ENCODE measurements around the gene IFFO2. TPM values are rescaled to one million over a fixed set of nuclear protein-coding genes. Genes with fewer than 3 reads are reported as not detected.
A peak's percentile ranks its signal among the peaks of the same experiment; 100 is the strongest.

IFFO2 gene
- total and polyA plus RNA-seq, 2 of the 13 experiments (the other 11 are each of a cell fraction or from before 2014, with no cell fraction given) = 7.3 to 16.7 TPM

DNA sequence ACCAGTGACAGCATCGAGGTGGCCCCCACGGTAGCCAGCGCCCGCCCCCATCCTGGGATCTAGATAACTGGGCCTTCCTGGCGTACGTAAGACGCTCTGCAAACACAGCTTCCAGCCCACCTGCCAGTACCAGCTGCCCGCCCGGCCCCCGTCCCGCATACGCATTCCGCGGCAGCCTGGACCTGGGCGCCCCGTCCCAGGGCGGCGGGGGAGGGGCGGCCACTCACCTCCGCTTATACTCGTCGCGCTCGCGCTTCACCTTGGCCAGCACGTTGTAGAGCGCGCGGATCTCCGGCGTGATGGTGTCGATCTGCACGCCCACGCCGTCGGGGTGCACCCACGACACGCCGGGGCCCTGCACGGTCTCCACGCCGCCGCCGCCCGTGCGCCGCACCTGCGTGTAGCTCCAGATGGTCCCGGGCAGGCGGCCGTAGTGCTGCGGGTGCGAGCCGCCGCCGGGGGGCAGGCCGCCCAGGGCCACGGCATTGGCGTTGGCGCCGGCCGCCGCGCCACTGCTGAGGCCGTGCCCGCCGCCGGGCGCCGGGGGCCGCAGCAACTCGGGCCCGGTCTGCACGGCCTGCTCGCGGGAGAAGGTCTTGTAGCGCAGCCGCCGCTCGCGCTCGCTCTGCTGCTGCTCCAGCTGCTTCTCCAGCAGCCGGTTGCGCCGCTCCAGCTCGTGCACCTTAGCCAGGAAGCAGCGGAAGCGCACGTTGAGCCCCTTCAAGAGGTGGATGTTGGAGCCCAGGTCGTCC, 859 bp downstream of the IFFO2 start (continued):
- TF ChIP-seq, protein P1, sequence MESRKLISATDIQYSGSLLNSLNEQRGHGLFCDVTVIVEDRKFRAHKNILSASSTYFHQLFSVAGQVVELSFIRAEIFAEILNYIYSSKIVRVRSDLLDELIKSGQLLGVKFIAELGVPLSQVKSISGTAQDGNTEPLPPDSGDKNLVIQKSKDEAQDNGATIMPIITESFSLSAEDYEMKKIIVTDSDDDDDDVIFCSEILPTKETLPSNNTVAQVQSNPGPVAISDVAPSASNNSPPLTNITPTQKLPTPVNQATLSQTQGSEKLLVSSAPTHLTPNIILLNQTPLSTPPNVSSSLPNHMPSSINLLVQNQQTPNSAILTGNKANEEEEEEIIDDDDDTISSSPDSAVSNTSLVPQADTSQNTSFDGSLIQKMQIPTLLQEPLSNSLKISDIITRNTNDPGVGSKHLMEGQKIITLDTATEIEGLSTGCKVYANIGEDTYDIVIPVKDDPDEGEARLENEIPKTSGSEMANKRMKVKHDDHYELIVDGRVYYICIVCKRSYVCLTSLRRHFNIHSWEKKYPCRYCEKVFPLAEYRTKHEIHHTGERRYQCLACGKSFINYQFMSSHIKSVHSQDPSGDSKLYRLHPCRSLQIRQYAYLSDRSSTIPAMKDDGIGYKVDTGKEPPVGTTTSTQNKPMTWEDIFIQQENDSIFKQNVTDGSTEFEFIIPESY (CRISPR knock-in tag; IDR thresholded peaks at IDR 0.05) = no peak
- TF ChIP-seq, protein P2, sequence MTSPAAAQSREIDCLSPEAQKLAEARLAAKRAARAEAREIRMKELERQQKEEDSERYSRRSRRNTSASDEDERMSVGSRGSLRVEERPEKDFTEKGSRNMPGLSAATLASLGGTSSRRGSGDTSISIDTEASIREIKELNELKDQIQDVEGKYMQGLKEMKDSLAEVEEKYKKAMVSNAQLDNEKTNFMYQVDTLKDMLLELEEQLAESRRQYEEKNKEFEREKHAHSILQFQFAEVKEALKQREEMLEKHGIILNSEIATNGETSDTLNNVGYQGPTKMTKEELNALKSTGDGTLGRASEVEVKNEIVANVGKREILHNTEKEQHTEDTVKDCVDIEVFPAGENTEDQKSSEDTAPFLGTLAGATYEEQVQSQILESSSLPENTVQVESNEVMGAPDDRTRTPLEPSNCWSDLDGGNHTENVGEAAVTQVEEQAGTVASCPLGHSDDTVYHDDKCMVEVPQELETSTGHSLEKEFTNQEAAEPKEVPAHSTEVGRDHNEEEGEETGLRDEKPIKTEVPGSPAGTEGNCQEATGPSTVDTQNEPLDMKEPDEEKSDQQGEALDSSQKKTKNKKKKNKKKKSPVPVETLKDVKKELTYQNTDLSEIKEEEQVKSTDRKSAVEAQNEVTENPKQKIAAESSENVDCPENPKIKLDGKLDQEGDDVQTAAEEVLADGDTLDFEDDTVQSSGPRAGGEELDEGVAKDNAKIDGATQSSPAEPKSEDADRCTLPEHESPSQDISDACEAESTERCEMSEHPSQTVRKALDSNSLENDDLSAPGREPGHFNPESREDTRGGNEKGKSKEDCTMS (CRISPR knock-in tag; conservative IDR thresholded peaks at IDR 0.05) = no peak
- TF ChIP-seq RNF2 (conservative IDR thresholded peaks at IDR 0.05; ENCODE audit: low read depth) (0 out of 2 replicates have a peak, but pooled peaks have one; percentile 45), ZNF550 (CRISPR knock-in tag; IDR thresholded peaks at IDR 0.05; ENCODE audit: borderline replicate concordance) (0 out of 2 replicates have a peak, but pooled peaks have one; percentile 34), FOSL2 (CRISPR knock-in tag; IDR thresholded peaks at IDR 0.05) (no peak), ZEB1 (IDR thresholded peaks at IDR 0.05; ENCODE audit: insufficient replicate concordance, low read depth) (no peak), ZNF776 (CRISPR knock-in tag; IDR thresholded peaks at IDR 0.05) (peak; percentile 32; the same call in 1 of the 2 replicates), TEAD3 (CRISPR knock-in tag; optimal IDR thresholded peaks at IDR 0.05; ENCODE audit: borderline replicate concordance) (peak; percentile 33), SMAD3 (CRISPR knock-in tag; IDR thresholded peaks at IDR 0.05) (no peak), HMG20A (CRISPR knock-in tag; IDR thresholded peaks at IDR 0.05; ENCODE audit: borderline replicate concordance) (no peak), SRSF9 (IDR thresholded peaks at IDR 0.05; ENCODE audit: borderline replicate concordance, insufficient read depth, low read depth, low read length, poor library complexity, severe bottlenecking) (no peak), ARNTL (CRISPR knock-in tag; IDR thresholded peaks at IDR 0.05) (no peak), HNRNPH1 (optimal IDR thresholded peaks at IDR 0.05; ENCODE audit: low read depth, low read length) (no peak), ZNF484 (CRISPR knock-in tag; IDR thresholded peaks at IDR 0.05; ENCODE audit: borderline replicate concordance, low read depth) (no peak), ZNF674 (CRISPR knock-in tag; IDR thresholded peaks at IDR 0.05; ENCODE audit: low read depth) (no peak)
- TF ChIP-seq, protein P3, sequence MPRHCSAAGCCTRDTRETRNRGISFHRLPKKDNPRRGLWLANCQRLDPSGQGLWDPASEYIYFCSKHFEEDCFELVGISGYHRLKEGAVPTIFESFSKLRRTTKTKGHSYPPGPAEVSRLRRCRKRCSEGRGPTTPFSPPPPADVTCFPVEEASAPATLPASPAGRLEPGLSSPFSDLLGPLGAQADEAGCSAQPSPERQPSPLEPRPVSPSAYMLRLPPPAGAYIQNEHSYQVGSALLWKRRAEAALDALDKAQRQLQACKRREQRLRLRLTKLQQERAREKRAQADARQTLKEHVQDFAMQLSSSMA (CRISPR knock-in tag; IDR thresholded peaks at IDR 0.05) = no peak
